Neural crest cell (in vitro differentiated cells): ENCODE results near the gene SNRNP25. TPM values are rescaled to one million over a fixed set of nuclear protein-coding genes. Genes with fewer than 3 reads are reported as not detected.

Experiments
- DNase-seq: peaks from one replicate; pipeline ENCODE4 v3.0.0; 2021; ENCODE audit warnings: low read depth, mixed read lengths, low spot score
- H3K27ac Mint-ChIP-seq: one replicate; pipeline ENCODE4 v1.8.0; 2021; ENCODE audit warnings: mild to moderate bottlenecking, mixed read lengths; ENCODE audit not compliant: unreplicated experiment
- H3K27me3 Mint-ChIP-seq: 2 replicates; pipeline ENCODE4 v1.8.0; 2021; ENCODE audit warnings: low read depth, mild to moderate bottlenecking, mixed read lengths
- H3K36me3 Mint-ChIP-seq: 2 replicates; pipeline ENCODE4 v1.8.0; 2021; ENCODE audit warnings: low read depth, mild to moderate bottlenecking, mixed read lengths
- H3K4me1 Mint-ChIP-seq: 2 replicates; pipeline ENCODE4 v1.8.0; 2021; ENCODE audit warnings: mixed read lengths
- H3K4me3 Mint-ChIP-seq: one replicate; pipeline ENCODE4 v1.8.0; 2021; ENCODE audit warnings: mild to moderate bottlenecking, mixed read lengths
- H3K9me3 Mint-ChIP-seq: 2 replicates; pipeline ENCODE4 v1.8.0; 2021; ENCODE audit warnings: mixed read lengths
- microRNA-seq: library from miRNA; unstranded; fragments of <30 nt; microRNA quantifications from one replicate; pipeline ENCODE4, GENCODE V29; 2020
- total RNA-seq: library from RNA; stranded (reverse); gene quantifications from 2 replicates; pipeline ENCODE4 v1.2.1, GENCODE V29; 2021
- TF ChIP-seq, protein P1 (sequence below): fragments of 200-600 bp; sonication (generic); conservative IDR thresholded peaks from 2 replicates; pipeline ENCODE4 v1.5.0; 2021; ENCODE audit warnings: antibody characterized with exemption, mild to moderate bottlenecking

The SNRNP25 gene
- total RNA-seq, 1 donor from 2014 or later: 85.6 TPM

DNA sequence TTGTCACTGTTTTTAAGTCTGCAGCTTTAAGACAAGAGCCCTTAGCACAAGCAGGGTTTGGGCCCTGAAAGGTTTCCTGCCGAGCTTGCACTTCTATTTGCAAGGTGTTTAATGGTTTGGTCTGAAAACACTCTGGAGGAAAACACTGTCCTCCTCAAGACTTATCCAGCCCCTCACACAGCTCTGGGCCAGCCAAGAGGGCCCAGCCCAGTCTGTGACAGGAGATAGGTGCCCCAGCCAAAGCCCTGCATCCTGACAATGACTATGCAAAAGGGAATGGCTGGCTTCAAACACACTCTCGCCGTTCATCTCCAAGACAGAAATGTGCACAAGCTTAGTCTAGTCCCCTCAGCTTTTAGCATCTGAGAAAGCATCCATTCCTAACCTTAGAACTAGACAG is 51.3 kb downstream of the SNRNP25 start:
- DNase-seq: no peak
- Mint-ChIP-seq H3K27me3 (no peaks in the 10 kb centered on the region), H3K27ac (no peak overlapping the region), H3K4me1 (peaks cover 33% of the 10 kb centered on the region), H3K4me3 (no peak overlapping the region), H3K36me3 (no peaks in the 10 kb centered on the region), H3K9me3 (no peaks in the 10 kb centered on the region)
- TF ChIP-seq, protein P1, sequence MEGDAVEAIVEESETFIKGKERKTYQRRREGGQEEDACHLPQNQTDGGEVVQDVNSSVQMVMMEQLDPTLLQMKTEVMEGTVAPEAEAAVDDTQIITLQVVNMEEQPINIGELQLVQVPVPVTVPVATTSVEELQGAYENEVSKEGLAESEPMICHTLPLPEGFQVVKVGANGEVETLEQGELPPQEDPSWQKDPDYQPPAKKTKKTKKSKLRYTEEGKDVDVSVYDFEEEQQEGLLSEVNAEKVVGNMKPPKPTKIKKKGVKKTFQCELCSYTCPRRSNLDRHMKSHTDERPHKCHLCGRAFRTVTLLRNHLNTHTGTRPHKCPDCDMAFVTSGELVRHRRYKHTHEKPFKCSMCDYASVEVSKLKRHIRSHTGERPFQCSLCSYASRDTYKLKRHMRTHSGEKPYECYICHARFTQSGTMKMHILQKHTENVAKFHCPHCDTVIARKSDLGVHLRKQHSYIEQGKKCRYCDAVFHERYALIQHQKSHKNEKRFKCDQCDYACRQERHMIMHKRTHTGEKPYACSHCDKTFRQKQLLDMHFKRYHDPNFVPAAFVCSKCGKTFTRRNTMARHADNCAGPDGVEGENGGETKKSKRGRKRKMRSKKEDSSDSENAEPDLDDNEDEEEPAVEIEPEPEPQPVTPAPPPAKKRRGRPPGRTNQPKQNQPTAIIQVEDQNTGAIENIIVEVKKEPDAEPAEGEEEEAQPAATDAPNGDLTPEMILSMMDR: no peak

DNA sequence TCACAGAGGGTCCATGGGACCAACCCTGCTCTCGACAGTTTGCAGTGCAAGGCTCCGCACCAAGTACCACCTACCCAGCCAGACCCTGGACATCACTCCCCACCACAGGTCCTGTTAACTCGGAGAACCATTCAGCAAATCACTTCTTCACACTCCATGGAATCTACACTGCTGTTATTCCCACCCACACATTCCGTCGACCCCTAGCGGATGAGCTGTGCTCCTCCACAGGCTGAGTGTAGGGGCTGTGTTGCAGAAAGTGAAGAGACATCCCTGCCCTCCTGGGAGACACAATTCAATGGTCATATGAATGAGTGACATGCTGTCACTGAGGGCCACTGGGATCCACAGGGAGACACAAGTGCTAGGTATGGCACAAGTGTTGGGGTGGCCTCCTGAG is 51.9 kb downstream of the SNRNP25 start:
- peaks cover 33% of the 10 kb centered on the region for H3K4me1 Mint-ChIP-seq
- DNase-seq: no peak
- TF ChIP-seq, protein P1: no peak
- H3K4me3 Mint-ChIP-seq: no peak overlapping the region
- H3K27me3 Mint-ChIP-seq: no peaks in the 10 kb centered on the region
- no peaks in the 10 kb centered on the region for H3K36me3 Mint-ChIP-seq
- H3K27ac Mint-ChIP-seq: no peak overlapping the region
- H3K9me3 Mint-ChIP-seq: no peaks in the 10 kb centered on the region

- peaks cover 27% of the 10 kb centered on the region for H3K4me1 Mint-ChIP-seq
Measured at GRCh38 chr16:106623-107324, 53.1 kb downstream of the SNRNP25 start.

More at GRCh38 chr16:106623-107324, 53.1 kb downstream of the SNRNP25 start:
- no peak overlapping the region for H3K4me3 Mint-ChIP-seq
- no peaks in the 10 kb centered on the region for H3K36me3 Mint-ChIP-seq
- H3K27ac Mint-ChIP-seq: no peak overlapping the region
- no peaks in the 10 kb centered on the region for H3K27me3 Mint-ChIP-seq
- H3K9me3 Mint-ChIP-seq: no peaks in the 10 kb centered on the region
- DNase-seq: peak; percentile 42
- TF ChIP-seq, protein P1: peak; percentile 87

Small RNA genes within 50 kb of the gene (microRNA-seq; reads per million reads assigned to microRNA genes)
- not detected for gene MIR6859-4

Other genes with a start within 250 kb of the SNRNP25 start
- 35.8 and 36.7 TPM in 2 replicates for gene POLR3K, start 220 bp upstream of the SNRNP25 start, total RNA-seq
- 46.5 TPM in 2 replicates for gene RHBDF1, start 18.8 kb downstream of the SNRNP25 start, total RNA-seq
- gene MPG, start 24.4 kb downstream of the SNRNP25 start, total RNA-seq: 47.7 and 50.0 TPM in 2 replicates
- gene NPRL3, start 84.8 kb downstream of the SNRNP25 start, total RNA-seq: 41.5 and 45.4 TPM in 2 replicates
- not detected in 2 replicates for gene HBZ, start 98.8 kb downstream of the SNRNP25 start, total RNA-seq
- gene HBM, start 112.2 kb downstream of the SNRNP25 start, total RNA-seq: not detected in 2 replicates
- gene HBA2, start 119.0 kb downstream of the SNRNP25 start, total RNA-seq: not detected in 2 replicates
- gene HBA1, start 122.9 kb downstream of the SNRNP25 start, total RNA-seq: not detected in 2 replicates
- gene HBQ1, start 126.6 kb downstream of the SNRNP25 start, total RNA-seq: 1.8 and 2.9 TPM in 2 replicates
- gene LUC7L, start 175.6 kb downstream of the SNRNP25 start, total RNA-seq: 177 and 192 TPM in 2 replicates
- gene FAM234A, start 181.0 kb downstream of the SNRNP25 start, total RNA-seq: 89.8 and 97.8 TPM in 2 replicates
- gene RGS11, start 222.1 kb downstream of the SNRNP25 start, total RNA-seq: 1.9 and 2.8 TPM in 2 replicates
- 2.0 and 3.0 TPM in 2 replicates for gene ARHGDIG, start 226.8 kb downstream of the SNRNP25 start, total RNA-seq
- 1.4 and 2.1 TPM in 2 replicates for gene PDIA2, start 229.3 kb downstream of the SNRNP25 start, total RNA-seq